WERI-Rb-1 (cell line): ENCODE measurements around the gene LRRC4C.

ENCODE experiments used
- DNase-seq: peaks from one replicate; pipeline ENCODE4 v3.0.0-alpha.2; 2020
- H3K27ac ChIP-seq: fragments of 250-450 bp; sonication (Bioruptor Pico); 2 replicates; pipeline ENCODE4 v1.5.1; 2020; ENCODE audit warnings: mild to moderate bottlenecking, moderate library complexity
- H3K27me3 ChIP-seq: fragments of 250-450 bp; sonication (Bioruptor Pico); 2 replicates; pipeline ENCODE4 v1.5.1; 2021; ENCODE audit warnings: mild to moderate bottlenecking, low read depth, moderate library complexity; ENCODE audit not compliant: insufficient read depth, severe bottlenecking
- H3K36me3 ChIP-seq: fragments of 250-450 bp; sonication (Bioruptor Pico); 2 replicates; pipeline ENCODE4 v1.5.1; 2020; ENCODE audit warnings: mild to moderate bottlenecking, moderate library complexity
- H3K4me3 ChIP-seq: 2 replicates; pipeline ENCODE4 v1.5.1; 2011; ENCODE audit warnings: low read depth, mild to moderate bottlenecking, control low read depth, low read length
- H3K9me3 ChIP-seq: fragments of 250-450 bp; sonication (Bioruptor Pico); 2 replicates; pipeline ENCODE4 v1.5.1; 2021; ENCODE audit warnings: mild to moderate bottlenecking, moderate library complexity; ENCODE audit not compliant: severe bottlenecking
- CTCF ChIP-seq: IDR thresholded peaks from 2 replicates; pipeline ENCODE4 v1.5.1; 2011; ENCODE audit warnings: low read depth, mild to moderate bottlenecking, control low read depth, inconsistent platforms, low read length

Gene LRRC4C

GRCh38 chr11:40701027-40701426 is 758.4 kb downstream of the LRRC4C start:
- H3K9me3 ChIP-seq: no peaks in the 10 kb centered on the region
- H3K27me3 ChIP-seq: peaks cover 17% of the 10 kb centered on the region
- no peak overlapping the region for H3K4me3 ChIP-seq
- no peak for DNase-seq
- no peaks in the 10 kb centered on the region for H3K36me3 ChIP-seq
- H3K27ac ChIP-seq: no peak overlapping the region
- TF ChIP-seq CTCF: no peak

GRCh38 chr11:40689823-40690222 is 769.6 kb downstream of the LRRC4C start:
- no peak overlapping the region for H3K4me3 ChIP-seq
- H3K27me3 ChIP-seq: peaks cover 44% of the 10 kb centered on the region
- H3K9me3 ChIP-seq: no peaks in the 10 kb centered on the region
- DNase-seq: no peak
- TF ChIP-seq CTCF: no peak
- H3K27ac ChIP-seq: no peak overlapping the region
- H3K36me3 ChIP-seq: no peaks in the 10 kb centered on the region

- Histone ChIP-seq H3K4me3 (no peak overlapping the region), H3K36me3 (no peaks in the 10 kb centered on the region), H3K9me3 (no peaks in the 10 kb centered on the region), H3K27me3 (peaks cover 36% of the 10 kb centered on the region), H3K27ac (no peak overlapping the region)
- TF ChIP-seq CTCF: no peak
- DNase-seq: no peak
Observed at GRCh38 chr11:40688369-40688768, 771.1 kb downstream of the LRRC4C start.

GRCh38 chr11:40686765-40687164 is 772.7 kb downstream of the LRRC4C start:
- Histone ChIP-seq H3K27ac (no peak overlapping the region), H3K9me3 (no peaks in the 10 kb centered on the region), H3K36me3 (no peaks in the 10 kb centered on the region), H3K27me3 (peaks cover 29% of the 10 kb centered on the region), H3K4me3 (no peak overlapping the region)
- no peak for DNase-seq
- TF ChIP-seq CTCF: no peak

- no peak overlapping the region for H3K4me3 ChIP-seq
- DNase-seq: no peak
- peaks cover 12% of the 10 kb centered on the region for H3K27me3 ChIP-seq
- TF ChIP-seq CTCF: no peak
- H3K36me3 ChIP-seq: no peaks in the 10 kb centered on the region
- H3K27ac ChIP-seq: no peak overlapping the region
- no peaks in the 10 kb centered on the region for H3K9me3 ChIP-seq
Observed at GRCh38 chr11:40683010-40683409, 776.4 kb downstream of the LRRC4C start.

- no peak for TF ChIP-seq CTCF
- H3K4me3 ChIP-seq: no peak overlapping the region
- no peak overlapping the region for H3K27ac ChIP-seq
Observed at GRCh38 chr11:40679276-40679675, 780.2 kb downstream of the LRRC4C start.

More at GRCh38 chr11:40679276-40679675, 780.2 kb downstream of the LRRC4C start:
- no peaks in the 10 kb centered on the region for H3K36me3 ChIP-seq
- H3K9me3 ChIP-seq: no peaks in the 10 kb centered on the region
- no peak for DNase-seq
- H3K27me3 ChIP-seq: peaks cover 30% of the 10 kb centered on the region
